Peyer's patch (tissue), 4 donors: Measurements from ENCODE around the gene RMC1.

Experiments used
- CTCF ChIP-seq, 6 experiments: fragments of 450-650 bp in 4 of 6; fragments of 200-600 bp in 2 of 6; sonication (generic) in 1 of 6; IDR thresholded peaks; one replicate each; pipeline ENCODE4 v1.5.1; 2017 to 2019; ENCODE audit warnings: antibody characterized with exemption in 6 of 6, mild to moderate bottlenecking in 3 of 6, moderate library complexity in 1 of 6
- POLR2A ChIP-seq, 2 donors: fragments of 450-650 bp; IDR thresholded peaks; one replicate each; pipeline ENCODE4 v1.5.1; 2017; ENCODE audit warnings: antibody characterized with exemption in 2 of 2, mild to moderate bottlenecking in 2 of 2, moderate library complexity in 2 of 2

- TF ChIP-seq CTCF (IDR thresholded peaks at IDR 0.05) = no peak
- no peak for TF ChIP-seq POLR2A (IDR thresholded peaks at IDR 0.05)
These were observed 17.9 kb upstream of the RMC1 start for GRCh38 chr18:23485386-23485785.
